HL-60/S4 (cell line): ENCODE measurements around the gene STX11.

ENCODE experiments used
- in situ Hi-C: fragments of 300-500 bp; cut with MboI; formaldehyde crosslinking; loops from 2 replicates; pipeline ENCODE4 v1.14.3; 2022; ENCODE audit warnings: low sequenced_read_pairs

Gene STX11

GRCh38 chr6:144211160-144211559 is 60.8 kb downstream of the STX11 start:
- in situ Hi-C loops = no loop called here

GRCh38 chr6:144213315-144213714 is 63.0 kb downstream of the STX11 start:
- in situ Hi-C loops = no loop called here

GRCh38 chr6:144214029-144214428 is 63.7 kb downstream of the STX11 start:
- in situ Hi-C loops = no loop called here

GRCh38 chr6:144214622-144215401 is 64.5 kb downstream of the STX11 start:
- in situ Hi-C loops = no loop called here

GRCh38 chr6:144215402-144215931 is 65.2 kb downstream of the STX11 start:
- in situ Hi-C loops = no loop called here

- in situ Hi-C loops = no loop called here
These were observed 65.8 kb downstream of the STX11 start for GRCh38 chr6:144215932-144216667.

GRCh38 chr6:144216668-144217218 is 66.4 kb downstream of the STX11 start:
- in situ Hi-C loops = no loop called here

GRCh38 chr6:144217264-144217663 is 66.9 kb downstream of the STX11 start:
- in situ Hi-C loops = no loop called here

- in situ Hi-C loops = no loop called here
These were observed 67.5 kb downstream of the STX11 start for GRCh38 chr6:144217797-144218196.

GRCh38 chr6:144219056-144219685 is 68.9 kb downstream of the STX11 start:
- in situ Hi-C loops = no loop called here

- in situ Hi-C loops = loop anchor here (5.0 kb wide), 1 partner anchor 118 kb away; no protein-coding TSS in a partner anchor
These were observed 69.9 kb downstream of the STX11 start for GRCh38 chr6:144220031-144220790.

GRCh38 chr6:144223686-144224085 is 73.4 kb downstream of the STX11 start:
- in situ Hi-C loops = loop anchor here (5.0 kb wide), 1 partner anchor 121 kb away; no protein-coding TSS in a partner anchor

GRCh38 chr6:144231721-144232120 is 81.4 kb downstream of the STX11 start:
- in situ Hi-C loops = no loop called here

- in situ Hi-C loops = no loop called here
These were observed 82.0 kb downstream of the STX11 start for GRCh38 chr6:144232176-144232831.

GRCh38 chr6:144232832-144233230 is 82.5 kb downstream of the STX11 start:
- in situ Hi-C loops = no loop called here

- in situ Hi-C loops = no loop called here
These were observed 84.1 kb downstream of the STX11 start for GRCh38 chr6:144234399-144234798.

- in situ Hi-C loops = no loop called here
These were observed 84.6 kb downstream of the STX11 start for GRCh38 chr6:144234935-144235334.
